Kidney (tissue), 14 donors: ENCODE data around the gene NFXL1. TPM values are rescaled to one million over a fixed set of nuclear protein-coding genes. Genes with fewer than 3 reads are reported as not detected.
A peak's percentile ranks its signal among the peaks of the same experiment; 100 is the strongest.

Experiments
- DNase-seq, 5 donors: peaks; one replicate each; pipeline ENCODE4 v3.0.0-alpha.2; 2013 to 2020
- FAIRE-seq: peaks from 2 replicates; lab custom pipeline; 2012; peaks lifted over from hg19 to GRCh38; lab: Jason Lieb, UNC
- H3K27ac ChIP-seq, 2 donors: one replicate each; pipeline ENCODE4 v1.7.0; 2013; ENCODE audit warnings: low read depth in 2 of 2, low read length in 2 of 2, inconsistent platforms in 1 of 2
- H3K27me3 ChIP-seq: one replicate; pipeline ENCODE4 v1.7.1; 2013; ENCODE audit warnings: low read length, inconsistent platforms; ENCODE audit not compliant: control insufficient read depth, insufficient read depth
- H3K36me3 ChIP-seq, 3 donors: one replicate each; pipeline versions ENCODE4 v1.7.0 to v1.7.1; 2013; ENCODE audit warnings: low read length in 3 of 3, control low read depth in 1 of 3, inconsistent platforms in 1 of 3; ENCODE audit not compliant: insufficient read depth in 3 of 3, control insufficient read depth in 2 of 3
- H3K4me1 ChIP-seq, 3 donors: one replicate each; pipeline versions ENCODE4 v1.7.0 to v1.7.1; 2013; ENCODE audit warnings: low read length in 3 of 3, inconsistent platforms in 1 of 3, low read depth in 1 of 3; ENCODE audit not compliant: control insufficient read depth in 2 of 3, insufficient read depth in 2 of 3
- H3K4me3 ChIP-seq, 3 donors: one replicate each; pipeline versions ENCODE4 v1.7.0 to v1.8.1; 2013; ENCODE audit warnings: low read length in 3 of 3, control low read depth in 1 of 3, inconsistent platforms in 1 of 3
- H3K9ac ChIP-seq, 3 donors: one replicate each; pipeline versions ENCODE4 v1.7.0 to v1.7.1; 2013; ENCODE audit warnings: low read length in 3 of 3, control low read depth in 1 of 3, inconsistent platforms in 1 of 3
- H3K9me3 ChIP-seq, 3 donors: one replicate each; pipeline versions ENCODE4 v1.7.0 to v1.7.1; 2013; ENCODE audit warnings: low read length in 3 of 3, control low read depth in 1 of 3, inconsistent platforms in 1 of 3; ENCODE audit not compliant: control insufficient read depth in 2 of 3, insufficient read depth in 1 of 3
- CTCF ChIP-seq: IDR thresholded peaks from 3 replicates; pipeline ENCODE4 v1.5.1; 2012; ENCODE audit warnings: mild to moderate bottlenecking, moderate library complexity, borderline replicate concordance; ENCODE audit not compliant: insufficient read depth; ENCODE audit errors: extremely low read depth
- intact Hi-C: fragments of 100-400 bp; cut with DNase I; formaldehyde crosslinking; loops from one replicate; pipeline ENCODE4 v1.11.1; 2022
- polyA plus RNA-seq: library from polyadenylated mRNA; stranded (reverse); fragments of 350-450 nt; fragmentation: Illumina TruSeq; extraction: RNeasy Lipid Tissue Mini Kit (QIAGEN cat#74804); gene quantifications from one replicate; pipeline ENCODE4 v1.2.3, GENCODE V29; 2014; ENCODE audit warnings: low read depth, low replicate concordance; ENCODE audit not compliant: insufficient read depth
- total RNA-seq: library from RNA; stranded (reverse); fragmentation: NEBNext Ultra II Directional; extraction: Animal tissue kit (Norgen Biotek cat#: 25700); gene quantifications from one replicate; pipeline ENCODE4 v1.2.1, GENCODE V29; 2021
- donor health status: control.
- donor health status: control.
- donor health status: control.
- donor health status: control.
- donor health status: control.
- donor health status: DM: yes; HTN: yes; CAD: no.
- donor health status: Normal renal cell carcinoma (clear cell type).

Gene NFXL1
- total and polyA plus RNA-seq, 2 donors from 2014 or later: 5.5 to 16.0 TPM

GRCh38 chr4:47945930-47946726, 31.7 kb upstream of the NFXL1 start:
- no peak for DNase-seq
- no peak overlapping the region for H3K27ac ChIP-seq
- H3K9me3 ChIP-seq: no peaks in the 10 kb centered on the region
- no peaks in the 10 kb centered on the region for H3K27me3 ChIP-seq
- H3K36me3 ChIP-seq: no peaks in the 10 kb centered on the region
- H3K4me1 ChIP-seq: no peaks in the 10 kb centered on the region
- intact Hi-C loops: no loop called here
- no peak overlapping the region for H3K4me3 ChIP-seq
- FAIRE-seq: no peak
- no peak for TF ChIP-seq CTCF
- no peak overlapping the region for H3K9ac ChIP-seq

GRCh38 chr4:47942081-47942819, 27.9 kb upstream of the NFXL1 start:
- H3K4me1 ChIP-seq: no peaks in the 10 kb centered on the region
- intact Hi-C loops: no loop called here
- no peak overlapping the region for H3K4me3 ChIP-seq
- FAIRE-seq: no peak
- H3K27me3 ChIP-seq: no peaks in the 10 kb centered on the region
- DNase-seq: no peak
- H3K27ac ChIP-seq: no peak overlapping the region
- H3K36me3 ChIP-seq: no peaks in the 10 kb centered on the region
- no peak overlapping the region for H3K9ac ChIP-seq
- no peak for TF ChIP-seq CTCF
- H3K9me3 ChIP-seq: no peaks in the 10 kb centered on the region

- no peak overlapping the region for H3K27ac ChIP-seq
- intact Hi-C loops: loop anchor here (10.0 kb wide), 1 partner anchor 265 kb away; no protein-coding TSS in a partner anchor
- peak in 2 of 5 donors; percentile 22 to 24 for DNase-seq
- H3K9me3 ChIP-seq: no peaks in the 10 kb centered on the region
- no peaks in the 10 kb centered on the region for H3K36me3 ChIP-seq
- H3K4me1 ChIP-seq: no peaks in the 10 kb centered on the region
- no peak for TF ChIP-seq CTCF
- FAIRE-seq: no peak
- H3K9ac ChIP-seq: no peak overlapping the region
- no peaks in the 10 kb centered on the region for H3K27me3 ChIP-seq
- no peak overlapping the region for H3K4me3 ChIP-seq
These were observed 25.1 kb upstream of the NFXL1 start for GRCh38 chr4:47939456-47939855.
